Measurements from ENCODE around the gene MCM3. TPM values are rescaled to one million over a fixed set of nuclear protein-coding genes. Genes with fewer than 3 reads are reported as not detected.

MCM3 gene
- total RNA-seq, 1 donor from 2014 or later, result 118 TPM

- no peak overlapping the region for H3K27ac Mint-ChIP-seq
- H3K27me3 Mint-ChIP-seq, result no peaks in the 10 kb centered on the region
- no peaks in the 10 kb centered on the region for H3K36me3 Mint-ChIP-seq (ENCODE audit: insufficient read depth)
- no peak for DNase-seq (ENCODE audit: low spot score, unreplicated experiment)
- no peak overlapping the region for H3K4me3 Mint-ChIP-seq (ENCODE audit: low read depth)
- no peak for TF ChIP-seq CTCF (IDR thresholded peaks at IDR 0.05; ENCODE audit: unreplicated experiment)
- H3K9me3 Mint-ChIP-seq (ENCODE audit: low read depth), result no peaks in the 10 kb centered on the region
- peaks cover 6% of the 10 kb centered on the region for H3K4me1 Mint-ChIP-seq (ENCODE audit: low read depth)
Measured at GRCh38 chr6:52317211-52317610, 32.7 kb upstream of the MCM3 start.

- no peaks in the 10 kb centered on the region for H3K9me3 Mint-ChIP-seq (ENCODE audit: low read depth)
- DNase-seq (ENCODE audit: low spot score, unreplicated experiment), result no peak
- peaks cover 9% of the 10 kb centered on the region for H3K4me1 Mint-ChIP-seq (ENCODE audit: low read depth)
- TF ChIP-seq CTCF (IDR thresholded peaks at IDR 0.05; ENCODE audit: unreplicated experiment), result no peak
- no peaks in the 10 kb centered on the region for H3K36me3 Mint-ChIP-seq (ENCODE audit: insufficient read depth)
- H3K27me3 Mint-ChIP-seq, result no peaks in the 10 kb centered on the region
- no peak overlapping the region for H3K4me3 Mint-ChIP-seq (ENCODE audit: low read depth)
- H3K27ac Mint-ChIP-seq, result no peak overlapping the region
Measured at GRCh38 chr6:52314752-52315151, 30.2 kb upstream of the MCM3 start.

- peaks cover 12% of the 10 kb centered on the region for H3K4me1 Mint-ChIP-seq (ENCODE audit: low read depth)
- no peak for DNase-seq (ENCODE audit: low spot score, unreplicated experiment)
- H3K36me3 Mint-ChIP-seq (ENCODE audit: insufficient read depth), result no peaks in the 10 kb centered on the region
- no peaks in the 10 kb centered on the region for H3K9me3 Mint-ChIP-seq (ENCODE audit: low read depth)
- TF ChIP-seq CTCF (IDR thresholded peaks at IDR 0.05; ENCODE audit: unreplicated experiment), result no peak
- H3K27me3 Mint-ChIP-seq, result peaks cover 6% of the 10 kb centered on the region
- no peak overlapping the region for H3K4me3 Mint-ChIP-seq (ENCODE audit: low read depth)
- H3K27ac Mint-ChIP-seq, result no peak overlapping the region
Measured at GRCh38 chr6:52312461-52312860, 27.9 kb upstream of the MCM3 start.

DNA sequence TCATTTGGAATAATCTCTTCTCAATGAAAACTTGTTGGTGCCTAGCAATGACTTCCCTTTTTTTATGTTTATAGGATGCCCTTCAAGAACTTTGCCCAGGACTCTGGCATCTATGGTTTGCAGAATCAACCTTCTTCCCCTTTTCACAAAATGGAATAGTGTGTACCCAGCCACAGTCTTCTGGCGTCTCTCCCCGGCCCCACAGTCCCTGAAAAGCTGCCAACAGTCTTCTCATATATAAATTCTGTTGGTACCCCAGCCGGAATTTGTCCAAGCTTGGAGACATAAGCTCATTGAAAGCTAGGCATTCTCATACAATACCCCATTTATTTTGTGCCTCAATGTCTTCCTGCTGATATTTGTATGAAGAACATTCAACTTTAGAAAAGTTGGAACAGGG lies 26.4 kb upstream of the MCM3 start:
- Mint-ChIP-seq H3K4me1 (ENCODE audit: low read depth) (peaks cover 17% of the 10 kb centered on the region), H3K9me3 (ENCODE audit: low read depth) (no peaks in the 10 kb centered on the region), H3K27me3 (peaks cover 7% of the 10 kb centered on the region), H3K4me3 (ENCODE audit: low read depth) (no peak overlapping the region), H3K36me3 (ENCODE audit: insufficient read depth) (no peaks in the 10 kb centered on the region), H3K27ac (no peak overlapping the region)
- DNase-seq (ENCODE audit: low spot score, unreplicated experiment), result no peak
- no peak for TF ChIP-seq CTCF (IDR thresholded peaks at IDR 0.05; ENCODE audit: unreplicated experiment)

- Mint-ChIP-seq H3K9me3 (ENCODE audit: low read depth) (no peaks in the 10 kb centered on the region), H3K36me3 (ENCODE audit: insufficient read depth) (no peaks in the 10 kb centered on the region), H3K27ac (no peak overlapping the region), H3K4me3 (ENCODE audit: low read depth) (no peak overlapping the region), H3K4me1 (ENCODE audit: low read depth) (peaks cover 40% of the 10 kb centered on the region), H3K27me3 (peaks cover 7% of the 10 kb centered on the region)
- TF ChIP-seq CTCF (IDR thresholded peaks at IDR 0.05; ENCODE audit: unreplicated experiment), result no peak
- DNase-seq (ENCODE audit: low spot score, unreplicated experiment), result no peak
Measured at GRCh38 chr6:52307900-52308372, 23.4 kb upstream of the MCM3 start.

Measured in progenitor cell of endocrine pancreas (in vitro differentiated cells).